CD8-positive, alpha-beta memory T cell (primary cell): Measurements from ENCODE around the gene GNA12. TPM values are rescaled to one million over a fixed set of nuclear protein-coding genes. Genes with fewer than 3 reads are reported as not detected.

Experiments
- CTCF ChIA-PET: fragments of 350-600 bp; sonication (Branson Sonifier 250); formaldehyde crosslinking; loops from one replicate; lab custom pipeline; 2021; ENCODE audit warnings: antibody characterized with exemption; lab: Charles Lee
- POLR2A ChIA-PET: fragments of 350-600 bp; sonication (Branson Sonifier 250); formaldehyde crosslinking; loops from one replicate; lab custom pipeline; 2021; ENCODE audit warnings: antibody characterized with exemption; lab: Charles Lee
- DNase-seq, 5 donors: peaks; one replicate each; pipeline versions ENCODE4 v3.0.0 to v3.0.0-alpha.2; 2020 to 2022; ENCODE audit warnings: mixed read lengths in 1 of 5
- H3K27ac ChIP-seq: one replicate; pipeline ENCODE4 v1.7.0; 2013; ENCODE audit warnings: low read depth, mild to moderate bottlenecking, low read length, moderate library complexity
- H3K27me3 ChIP-seq: 2 replicates; pipeline ENCODE4 v1.7.0; 2013; ENCODE audit warnings: low read length, mild to moderate bottlenecking; ENCODE audit not compliant: insufficient read depth, poor library complexity, severe bottlenecking
- H3K36me3 ChIP-seq: 2 replicates; pipeline ENCODE4 v1.7.0; 2013; ENCODE audit warnings: mild to moderate bottlenecking, low read length, moderate library complexity; ENCODE audit not compliant: insufficient read depth
- H3K4me1 ChIP-seq: 2 replicates; pipeline ENCODE4 v1.7.0; 2013; ENCODE audit warnings: mild to moderate bottlenecking, low read length, moderate library complexity; ENCODE audit not compliant: insufficient read depth
- H3K4me3 ChIP-seq: 2 replicates; pipeline ENCODE4 v1.7.0; 2013; ENCODE audit warnings: mild to moderate bottlenecking, low read length
- H3K9me3 ChIP-seq: 2 replicates; pipeline ENCODE4 v1.7.0; 2013; ENCODE audit warnings: mild to moderate bottlenecking, low read length
- H3K27ac Mint-ChIP-seq, 8 donors: one replicate each; pipeline ENCODE4 v1.8.0; 2020 to 2021; ENCODE audit warnings: mixed read lengths in 8 of 8, mild to moderate bottlenecking in 6 of 8, inconsistent platforms in 3 of 8, moderate library complexity in 3 of 8
- H3K27me3 Mint-ChIP-seq, 2 donors: one replicate each; pipeline ENCODE4 v1.8.0; 2020 to 2021; ENCODE audit warnings: mixed read lengths in 2 of 2, mild to moderate bottlenecking in 1 of 2, moderate library complexity in 1 of 2
- H3K36me3 Mint-ChIP-seq, 3 donors: one replicate each; pipeline ENCODE4 v1.8.0; 2020 to 2021; ENCODE audit warnings: mixed read lengths in 3 of 3, inconsistent platforms in 1 of 3, mild to moderate bottlenecking in 1 of 3
- H3K4me1 Mint-ChIP-seq, 3 donors: one replicate each; pipeline ENCODE4 v1.8.0; 2020 to 2021; ENCODE audit warnings: mixed read lengths in 3 of 3, inconsistent platforms in 1 of 3, mild to moderate bottlenecking in 1 of 3
- H3K4me3 Mint-ChIP-seq, 7 donors: one replicate each; pipeline ENCODE4 v1.8.0; 2020 to 2021; ENCODE audit warnings: mixed read lengths in 7 of 7, mild to moderate bottlenecking in 6 of 7, moderate library complexity in 4 of 7, inconsistent platforms in 2 of 7
- H3K9me3 Mint-ChIP-seq, 5 donors: one replicate each; pipeline ENCODE4 v1.8.0; 2020 to 2022; ENCODE audit warnings: mixed read lengths in 5 of 5, mild to moderate bottlenecking in 3 of 5, moderate library complexity in 2 of 5, inconsistent platforms in 1 of 5
- polyA plus RNA-seq: library from polyadenylated mRNA; unstranded; fragments of 300-500 nt; fragmentation: Illumina TruSeq; gene quantifications from one replicate; pipeline ENCODE4 v1.2.3, GENCODE V29; 2021
- total RNA-seq, 2 experiments: library from RNA; stranded (reverse); gene quantifications; one replicate each; pipeline ENCODE4 v1.2.3, GENCODE V29; 2021

GNA12 gene
- total and polyA plus RNA-seq, 3 experiments from 2014 or later: 11.2 to 21.2 (median 20.6) TPM

DNA sequence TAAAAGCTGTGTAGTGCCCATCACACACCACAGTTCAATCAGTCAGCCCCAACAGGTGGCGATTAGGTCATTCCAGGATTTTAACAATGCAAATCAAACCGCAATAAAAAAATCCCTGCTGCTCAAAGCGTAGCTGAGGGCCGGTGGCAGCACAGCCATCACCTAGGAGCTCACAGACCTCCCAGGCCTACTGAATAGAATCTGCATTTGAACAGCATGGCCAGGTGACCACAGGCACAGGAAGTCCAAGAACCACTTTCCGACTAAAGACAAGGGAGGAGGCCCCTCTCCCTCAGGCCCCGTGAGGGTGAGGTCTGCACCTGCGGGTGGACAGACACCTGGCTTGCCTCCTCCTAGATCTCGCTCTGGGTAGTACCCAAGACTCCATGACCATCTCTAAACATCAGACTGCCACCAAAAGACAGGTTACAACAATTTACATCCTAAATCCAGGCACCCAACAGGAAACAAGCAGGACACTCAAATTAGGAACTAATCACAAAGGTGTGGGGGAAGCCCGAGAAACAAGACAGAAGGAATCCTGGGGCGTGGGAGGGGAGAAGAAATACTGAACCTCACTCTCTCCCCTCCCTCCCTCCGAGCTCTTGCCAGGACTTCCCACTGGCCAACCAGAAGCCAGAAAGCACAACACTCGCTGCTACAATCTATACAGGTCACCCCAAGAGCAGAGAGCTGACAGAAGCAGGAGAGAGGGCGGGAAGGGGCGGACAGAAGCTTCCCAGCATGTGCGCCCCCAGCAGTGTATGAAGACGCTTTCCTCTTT lies 19.2 kb downstream of the GNA12 start:
- Histone ChIP-seq H3K27ac (no peak overlapping the region), H3K27me3 (no peaks in the 10 kb centered on the region), H3K9me3 (no peaks in the 10 kb centered on the region), H3K36me3 (no peaks in the 10 kb centered on the region), H3K4me3 (no peak overlapping the region), H3K4me1 (no peaks in the 10 kb centered on the region)
- Mint-ChIP-seq H3K4me3 (no peak overlapping the region), H3K36me3 (peaks cover 0 to 5% (median 4%) of the 10 kb centered on the region in 3 donors), H3K4me1 (peaks cover 32 to 51% (median 37%) of the 10 kb centered on the region in 3 donors), H3K27ac (no peak overlapping the region), H3K27me3 (no peaks in the 10 kb centered on the region), H3K9me3 (no peaks in the 10 kb centered on the region)
- CTCF ChIA-PET: interaction anchor here (0.9 kb wide), 1 partner anchor 116 kb away, joined by 3 read pairs; no protein-coding TSS in a partner anchor
- no peak for DNase-seq
- POLR2A ChIA-PET: no interaction called here

DNA sequence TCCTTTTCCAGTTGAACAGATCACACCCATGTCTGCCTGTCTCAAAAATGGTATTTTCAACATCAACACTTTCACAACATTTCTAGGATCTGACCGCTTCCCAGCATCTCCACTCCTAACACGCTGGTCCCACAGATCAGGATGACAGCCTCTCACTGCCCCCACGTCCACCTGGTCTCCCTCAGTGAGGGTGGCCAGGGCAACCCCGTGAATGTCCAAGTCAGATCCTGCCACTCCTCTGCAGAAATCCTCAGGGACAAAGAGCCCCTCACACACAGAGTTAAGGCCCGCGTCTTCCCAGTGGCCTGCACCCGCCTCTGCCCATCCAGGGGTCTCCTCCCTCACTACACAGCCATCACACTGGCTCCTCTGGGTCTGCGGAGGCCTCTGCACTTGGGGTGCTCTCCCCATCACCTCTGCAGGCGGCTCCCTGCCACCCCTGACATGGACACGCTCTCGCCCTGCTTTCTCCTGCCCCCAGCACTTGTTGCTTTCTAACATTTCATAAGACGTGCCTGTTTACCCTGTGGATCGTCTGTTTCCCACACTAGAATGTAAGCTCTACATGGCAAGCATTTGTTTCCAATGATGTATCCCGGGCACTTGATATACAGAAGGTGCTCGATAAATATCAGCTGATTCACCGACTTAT lies 20.0 kb downstream of the GNA12 start:
- Mint-ChIP-seq H3K36me3 (peaks cover 0 to 5% (median 4%) of the 10 kb centered on the region in 3 donors), H3K4me1 (peaks cover 36 to 56% (median 41%) of the 10 kb centered on the region in 3 donors), H3K27ac (peak overlapping the region in 2 of 8 donors; percentile 53 to 72), H3K4me3 (no peak overlapping the region), H3K9me3 (no peaks in the 10 kb centered on the region), H3K27me3 (no peaks in the 10 kb centered on the region)
- H3K27ac ChIP-seq: no peak overlapping the region
- no peaks in the 10 kb centered on the region for H3K27me3 ChIP-seq
- ChIA-PET POLR2A (no interaction called here), CTCF (interaction anchor here (0.9 kb wide), 1 partner anchor 115 kb away, joined by 3 read pairs; no protein-coding TSS in a partner anchor)
- no peak for DNase-seq
- no peaks in the 10 kb centered on the region for H3K9me3 ChIP-seq
- no peak overlapping the region for H3K4me3 ChIP-seq
- H3K36me3 ChIP-seq: no peaks in the 10 kb centered on the region
- H3K4me1 ChIP-seq: no peaks in the 10 kb centered on the region

- no peak for DNase-seq
- no peak overlapping the region for H3K4me3 ChIP-seq
- H3K27me3 ChIP-seq: no peaks in the 10 kb centered on the region
- peaks cover 36 to 57% (median 41%) of the 10 kb centered on the region in 3 donors for H3K4me1 Mint-ChIP-seq
- no peak overlapping the region for H3K4me3 Mint-ChIP-seq
- no peaks in the 10 kb centered on the region for H3K4me1 ChIP-seq
- H3K9me3 Mint-ChIP-seq: no peaks in the 10 kb centered on the region
- CTCF ChIA-PET: no interaction called here
- H3K27ac ChIP-seq: no peak overlapping the region
- no peak overlapping the region for H3K27ac Mint-ChIP-seq
- H3K36me3 ChIP-seq: no peaks in the 10 kb centered on the region
- peaks cover 0 to 5% (median 4%) of the 10 kb centered on the region in 3 donors for H3K36me3 Mint-ChIP-seq
- no peaks in the 10 kb centered on the region for H3K9me3 ChIP-seq
- H3K27me3 Mint-ChIP-seq: no peaks in the 10 kb centered on the region
- POLR2A ChIA-PET: no interaction called here
Measured at GRCh38 chr7:2823130-2823529, 21.0 kb downstream of the GNA12 start.

DNA sequence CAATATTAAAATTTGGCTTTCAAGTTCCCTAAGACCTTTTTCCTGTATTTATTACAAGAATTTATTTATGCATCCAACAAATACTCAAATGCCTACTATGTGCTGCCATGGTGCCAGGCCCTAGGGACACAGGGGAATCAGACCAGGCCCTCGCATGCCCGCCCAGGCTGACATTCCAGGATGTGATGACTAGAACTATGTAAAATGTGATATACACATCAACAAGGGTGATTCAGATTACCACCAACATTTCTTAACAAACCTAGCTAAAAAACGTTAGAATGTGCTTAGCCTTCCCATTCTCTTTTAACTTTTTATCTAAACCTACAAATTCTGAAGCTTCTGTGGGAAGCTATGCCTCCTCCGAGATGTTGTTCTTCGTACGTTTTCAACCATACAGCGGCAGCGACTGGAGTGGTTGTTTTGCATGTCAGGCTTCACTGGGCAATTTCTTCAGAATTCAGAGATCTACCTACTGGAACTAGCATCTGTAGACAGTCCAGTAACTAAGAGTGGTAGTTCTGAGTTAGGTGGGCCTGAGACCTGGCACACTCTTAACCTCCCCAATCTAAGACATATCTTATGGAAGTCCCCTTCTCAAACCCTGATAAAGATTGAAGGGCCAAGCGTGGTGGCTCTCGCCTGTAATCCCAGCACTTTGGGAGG lies 22.1 kb downstream of the GNA12 start:
- no peaks in the 10 kb centered on the region for H3K4me1 ChIP-seq
- CTCF ChIA-PET: no interaction called here

DNA sequence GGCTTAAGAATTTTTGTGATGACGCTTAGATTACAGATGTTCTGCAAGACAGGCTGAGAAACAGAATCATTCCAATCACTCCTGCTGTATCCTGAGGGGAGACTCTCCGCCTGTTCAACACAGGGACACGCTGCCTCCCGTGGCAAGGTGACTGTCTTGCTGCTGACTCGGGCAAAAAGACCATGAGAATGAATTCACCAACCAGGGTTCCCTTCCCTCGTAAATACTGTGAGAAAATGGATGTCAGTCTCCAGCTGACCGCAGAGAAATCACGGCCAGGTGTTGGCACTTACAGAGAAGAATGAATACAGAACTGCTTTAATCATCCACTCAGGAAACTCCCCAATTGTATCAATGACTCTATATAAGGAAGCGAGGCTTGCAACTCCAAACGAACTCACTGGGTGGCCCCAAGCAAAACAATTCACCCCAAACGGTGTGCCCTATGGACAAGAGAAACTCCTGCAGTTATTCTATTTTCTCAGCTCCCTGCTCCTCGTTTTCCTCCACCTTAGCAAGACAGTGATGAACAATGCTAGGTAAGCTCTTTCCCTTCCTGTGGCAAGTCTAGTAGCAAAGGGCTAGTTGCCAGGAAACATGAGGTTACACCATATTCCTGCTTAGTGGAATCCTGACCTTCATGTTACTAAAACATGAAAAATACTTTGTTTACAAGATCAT lies 22.8 kb downstream of the GNA12 start:
- Histone ChIP-seq H3K36me3 (no peaks in the 10 kb centered on the region), H3K4me1 (no peaks in the 10 kb centered on the region), H3K27me3 (no peaks in the 10 kb centered on the region), H3K27ac (no peak overlapping the region), H3K4me3 (no peak overlapping the region), H3K9me3 (no peaks in the 10 kb centered on the region)
- H3K27ac Mint-ChIP-seq: peak overlapping the region in 1 of 8 donors; percentile 66
- POLR2A ChIA-PET: no interaction called here
- peaks cover 32 to 50% (median 36%) of the 10 kb centered on the region in 3 donors for H3K4me1 Mint-ChIP-seq
- no peaks in the 10 kb centered on the region for H3K9me3 Mint-ChIP-seq
- CTCF ChIA-PET: no interaction called here
- DNase-seq: no peak
- H3K4me3 Mint-ChIP-seq: no peak overlapping the region
- H3K36me3 Mint-ChIP-seq: peaks cover 0 to 4% (median 3%) of the 10 kb centered on the region in 3 donors
- H3K27me3 Mint-ChIP-seq: no peaks in the 10 kb centered on the region

More for the DNA sequence above, 22.1 kb downstream of the GNA12 start:
- Mint-ChIP-seq H3K9me3 (no peaks in the 10 kb centered on the region), H3K4me3 (no peak overlapping the region), H3K4me1 (peaks cover 34 to 56% (median 41%) of the 10 kb centered on the region in 3 donors), H3K27me3 (no peaks in the 10 kb centered on the region), H3K27ac (no peak overlapping the region), H3K36me3 (peaks cover 0 to 5% (median 4%) of the 10 kb centered on the region in 3 donors)
- Histone ChIP-seq H3K4me3 (no peak overlapping the region), H3K27me3 (no peaks in the 10 kb centered on the region), H3K27ac (no peak overlapping the region), H3K36me3 (no peaks in the 10 kb centered on the region), H3K9me3 (no peaks in the 10 kb centered on the region)
- POLR2A ChIA-PET: no interaction called here
- DNase-seq: no peak

DNA sequence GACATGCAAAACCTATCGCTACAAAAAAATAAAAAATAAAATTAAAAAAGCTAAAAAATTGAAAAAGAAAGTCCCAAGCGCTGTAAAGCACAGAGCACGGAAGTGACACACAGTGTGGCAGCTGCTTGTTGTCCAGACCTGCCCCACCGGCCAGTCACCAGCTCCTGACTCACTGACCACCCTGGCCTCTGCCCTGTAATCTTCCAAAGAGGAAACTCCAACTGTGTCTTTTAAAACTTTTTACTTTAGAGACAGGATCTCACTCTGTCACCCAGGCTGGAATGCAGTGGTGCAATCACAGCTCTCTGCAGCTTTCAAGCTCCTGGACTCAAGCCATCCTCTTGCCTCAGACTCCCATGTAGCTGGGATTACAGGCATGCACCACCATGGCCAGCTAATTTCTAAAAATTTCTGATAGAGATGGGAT lies 23.6 kb downstream of the GNA12 start:
- H3K27ac ChIP-seq: no peak overlapping the region
- Mint-ChIP-seq H3K27ac (no peak overlapping the region), H3K9me3 (no peaks in the 10 kb centered on the region), H3K27me3 (no peaks in the 10 kb centered on the region), H3K4me3 (no peak overlapping the region), H3K36me3 (peaks cover 0 to 4% (median 0%) of the 10 kb centered on the region in 3 donors), H3K4me1 (peaks cover 31 to 46% (median 34%) of the 10 kb centered on the region in 3 donors)
- ChIA-PET CTCF (interaction anchor here (0.7 kb wide), 1 partner anchor 735 kb away, joined by 3 read pairs; no protein-coding TSS in a partner anchor), POLR2A (no interaction called here)
- DNase-seq: no peak
- H3K36me3 ChIP-seq: no peaks in the 10 kb centered on the region
- no peaks in the 10 kb centered on the region for H3K4me1 ChIP-seq
- H3K9me3 ChIP-seq: no peaks in the 10 kb centered on the region
- H3K4me3 ChIP-seq: no peak overlapping the region
- no peaks in the 10 kb centered on the region for H3K27me3 ChIP-seq

DNA sequence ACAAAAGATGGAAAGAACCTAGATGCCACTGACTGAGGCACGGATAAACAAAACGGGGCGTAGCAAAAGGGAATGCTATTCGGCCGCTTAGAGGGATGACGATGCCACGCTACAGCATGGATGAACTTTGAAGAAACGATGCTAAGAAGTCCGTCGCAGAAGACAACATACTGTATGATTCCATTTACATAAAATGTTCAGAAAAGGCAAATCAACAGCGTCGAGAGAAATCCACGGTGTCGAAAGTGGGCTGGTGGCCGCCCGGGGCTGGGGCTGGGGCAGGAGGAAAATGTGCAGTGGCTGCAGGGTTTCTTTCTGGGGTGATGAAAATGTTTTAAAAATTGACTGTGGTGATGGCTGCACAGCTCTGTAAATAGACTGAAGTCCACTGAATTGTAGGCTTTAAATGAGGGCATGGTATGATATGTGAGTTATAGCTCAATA lies 24.1 kb downstream of the GNA12 start:
- Histone ChIP-seq H3K27ac (no peak overlapping the region), H3K9me3 (no peaks in the 10 kb centered on the region), H3K4me3 (no peak overlapping the region), H3K36me3 (no peaks in the 10 kb centered on the region), H3K4me1 (no peaks in the 10 kb centered on the region), H3K27me3 (no peaks in the 10 kb centered on the region)
- POLR2A ChIA-PET: no interaction called here
- Mint-ChIP-seq H3K27ac (no peak overlapping the region), H3K27me3 (no peaks in the 10 kb centered on the region), H3K36me3 (no peaks in the 10 kb centered on the region), H3K4me1 (peaks cover 26 to 40% (median 29%) of the 10 kb centered on the region in 3 donors), H3K9me3 (no peaks in the 10 kb centered on the region), H3K4me3 (no peak overlapping the region)
- CTCF ChIA-PET: interaction anchor here (0.7 kb wide), 1 partner anchor 735 kb away, joined by 3 read pairs; no protein-coding TSS in a partner anchor
- no peak for DNase-seq
